Activated naive CD8-positive, alpha-beta T cell treated with anti-CD3 and anti-CD28 coated beads for 36 hours (primary cell): ENCODE data around the gene PPP6R3. TPM values are rescaled to one million over a fixed set of nuclear protein-coding genes. Genes with fewer than 3 reads are reported as not detected.
"Not testable (repeated sequence)": the region's sequence is repeated elsewhere in the genome, so short reads cannot be mapped to it uniquely, and the experiment has no call there.

ENCODE experiments used
- DNase-seq: peaks from one replicate; pipeline ENCODE4 v3.0.0; 2021
- H3K27ac Mint-ChIP-seq: one replicate; pipeline ENCODE4 v1.8.0; 2022; ENCODE audit warnings: mild to moderate bottlenecking, moderate library complexity, mixed read lengths
- H3K27me3 Mint-ChIP-seq: one replicate; pipeline ENCODE4 v1.8.0; 2022; ENCODE audit warnings: mild to moderate bottlenecking, mixed read lengths
- H3K36me3 Mint-ChIP-seq: one replicate; pipeline ENCODE4 v1.8.0; 2021; ENCODE audit warnings: mild to moderate bottlenecking, mixed read lengths
- H3K4me1 Mint-ChIP-seq: one replicate; pipeline ENCODE4 v1.8.0; 2021; ENCODE audit warnings: mixed read lengths
- H3K4me3 Mint-ChIP-seq: one replicate; pipeline ENCODE4 v1.8.0; 2022; ENCODE audit warnings: mild to moderate bottlenecking, moderate library complexity, mixed read lengths
- H3K9me3 Mint-ChIP-seq: one replicate; pipeline ENCODE4 v1.8.0; 2022; ENCODE audit warnings: mixed read lengths
- total RNA-seq, 2 experiments: library from RNA; stranded (reverse); gene quantifications; one replicate each; pipeline ENCODE4 v1.2.3, GENCODE V29; 2021

Gene PPP6R3
- total RNA-seq, 2 experiments from 2014 or later: 122 to 123 TPM

- no peaks in the 10 kb centered on the region for H3K27me3 Mint-ChIP-seq
- no peak overlapping the region for H3K27ac Mint-ChIP-seq
Measured at GRCh38 chr11:68617925-68618809, 157.6 kb downstream of the PPP6R3 start.

GRCh38 chr11:68621826-68622225 lies 161.3 kb downstream of the PPP6R3 start:
- no peaks in the 10 kb centered on the region for H3K4me1 Mint-ChIP-seq

More at GRCh38 chr11:68617925-68618809, 157.6 kb downstream of the PPP6R3 start:
- no peaks in the 10 kb centered on the region for H3K4me1 Mint-ChIP-seq
- no peaks in the 10 kb centered on the region for H3K9me3 Mint-ChIP-seq
- no peak overlapping the region for H3K4me3 Mint-ChIP-seq
- H3K36me3 Mint-ChIP-seq: peaks cover 28% of the 10 kb centered on the region
- no peak for DNase-seq

GRCh38 chr11:68623706-68624105 lies 163.2 kb downstream of the PPP6R3 start:
- DNase-seq, H3K9me3 Mint-ChIP-seq, H3K27ac Mint-ChIP-seq, H3K36me3 Mint-ChIP-seq, H3K4me1 Mint-ChIP-seq, H3K4me3 Mint-ChIP-seq: not testable (repeated sequence)
- peaks cover 11% of the 10 kb centered on the region for H3K27me3 Mint-ChIP-seq

More at GRCh38 chr11:68621826-68622225, 161.3 kb downstream of the PPP6R3 start:
- Mint-ChIP-seq H3K36me3 (peaks cover under 1% of the 10 kb centered on the region), H3K27ac (no peak overlapping the region), H3K9me3 (no peaks in the 10 kb centered on the region), H3K27me3 (peaks cover 11% of the 10 kb centered on the region), H3K4me3 (no peak overlapping the region)
- no peak for DNase-seq

GRCh38 chr11:68625069-68625468 lies 164.5 kb downstream of the PPP6R3 start:
- H3K36me3 Mint-ChIP-seq, DNase-seq, H3K9me3 Mint-ChIP-seq, H3K4me3 Mint-ChIP-seq, H3K4me1 Mint-ChIP-seq, H3K27ac Mint-ChIP-seq: not testable (repeated sequence)
- H3K27me3 Mint-ChIP-seq: peaks cover 11% of the 10 kb centered on the region

GRCh38 chr11:68626236-68626635 lies 165.7 kb downstream of the PPP6R3 start:
- not testable (repeated sequence) for H3K36me3 Mint-ChIP-seq, H3K4me1 Mint-ChIP-seq, H3K9me3 Mint-ChIP-seq, H3K27ac Mint-ChIP-seq, DNase-seq, H3K4me3 Mint-ChIP-seq
- H3K27me3 Mint-ChIP-seq: peaks cover 11% of the 10 kb centered on the region

- not testable (repeated sequence) for H3K27ac Mint-ChIP-seq, H3K9me3 Mint-ChIP-seq, H3K4me1 Mint-ChIP-seq, H3K27me3 Mint-ChIP-seq, H3K4me3 Mint-ChIP-seq, DNase-seq, H3K36me3 Mint-ChIP-seq
Measured at GRCh38 chr11:68628837-68629236, 168.3 kb downstream of the PPP6R3 start.

GRCh38 chr11:68632375-68632774 lies 171.8 kb downstream of the PPP6R3 start:
- H3K4me3 Mint-ChIP-seq, H3K9me3 Mint-ChIP-seq, H3K27me3 Mint-ChIP-seq, DNase-seq, H3K4me1 Mint-ChIP-seq, H3K27ac Mint-ChIP-seq, H3K36me3 Mint-ChIP-seq: not testable (repeated sequence)

- no peak overlapping the region for H3K4me3 Mint-ChIP-seq
- no peak overlapping the region for H3K27ac Mint-ChIP-seq
- peak; percentile 26 for DNase-seq
- H3K9me3 Mint-ChIP-seq: no peaks in the 10 kb centered on the region
- no peaks in the 10 kb centered on the region for H3K36me3 Mint-ChIP-seq
- no peaks in the 10 kb centered on the region for H3K4me1 Mint-ChIP-seq
- H3K27me3 Mint-ChIP-seq: no peaks in the 10 kb centered on the region
Measured at GRCh38 chr11:68632802-68633201, 172.2 kb downstream of the PPP6R3 start.

- H3K4me1 Mint-ChIP-seq, H3K4me3 Mint-ChIP-seq, H3K36me3 Mint-ChIP-seq, DNase-seq, H3K9me3 Mint-ChIP-seq, H3K27me3 Mint-ChIP-seq, H3K27ac Mint-ChIP-seq: not testable (repeated sequence)
Measured at GRCh38 chr11:68634606-68635005, 174.1 kb downstream of the PPP6R3 start.

- H3K27me3 Mint-ChIP-seq, DNase-seq, H3K9me3 Mint-ChIP-seq, H3K36me3 Mint-ChIP-seq, H3K4me3 Mint-ChIP-seq, H3K27ac Mint-ChIP-seq, H3K4me1 Mint-ChIP-seq: not testable (repeated sequence)
Measured at GRCh38 chr11:68635172-68635571, 174.6 kb downstream of the PPP6R3 start.

GRCh38 chr11:68635883-68636282 lies 175.3 kb downstream of the PPP6R3 start:
- not testable (repeated sequence) for H3K4me3 Mint-ChIP-seq, H3K36me3 Mint-ChIP-seq, H3K9me3 Mint-ChIP-seq, H3K27me3 Mint-ChIP-seq, DNase-seq, H3K4me1 Mint-ChIP-seq, H3K27ac Mint-ChIP-seq

- not testable (repeated sequence) for DNase-seq, H3K27me3 Mint-ChIP-seq, H3K36me3 Mint-ChIP-seq, H3K4me1 Mint-ChIP-seq, H3K4me3 Mint-ChIP-seq, H3K27ac Mint-ChIP-seq, H3K9me3 Mint-ChIP-seq
Measured at GRCh38 chr11:68639322-68639721, 178.8 kb downstream of the PPP6R3 start.

- Mint-ChIP-seq H3K9me3 (peaks cover 7% of the 10 kb centered on the region), H3K27me3 (peaks cover 3% of the 10 kb centered on the region), H3K27ac (no peak overlapping the region), H3K36me3 (no peaks in the 10 kb centered on the region), H3K4me1 (no peaks in the 10 kb centered on the region), H3K4me3 (no peak overlapping the region)
- DNase-seq: no peak
Measured at GRCh38 chr11:68641880-68642279, 181.3 kb downstream of the PPP6R3 start.

GRCh38 chr11:68643585-68643984 lies 183.0 kb downstream of the PPP6R3 start:
- H3K36me3 Mint-ChIP-seq: no peaks in the 10 kb centered on the region
- no peaks in the 10 kb centered on the region for H3K4me1 Mint-ChIP-seq
- H3K4me3 Mint-ChIP-seq: no peak overlapping the region
- peaks cover 12% of the 10 kb centered on the region for H3K9me3 Mint-ChIP-seq
- no peak for DNase-seq
- peaks cover 3% of the 10 kb centered on the region for H3K27me3 Mint-ChIP-seq
- H3K27ac Mint-ChIP-seq: no peak overlapping the region

GRCh38 chr11:68646832-68647231 lies 186.3 kb downstream of the PPP6R3 start:
- no peaks in the 10 kb centered on the region for H3K4me1 Mint-ChIP-seq
- DNase-seq: no peak
- no peak overlapping the region for H3K27ac Mint-ChIP-seq
- peaks cover 12% of the 10 kb centered on the region for H3K27me3 Mint-ChIP-seq
- peaks cover 12% of the 10 kb centered on the region for H3K9me3 Mint-ChIP-seq
- H3K4me3 Mint-ChIP-seq: no peak overlapping the region
- H3K36me3 Mint-ChIP-seq: no peaks in the 10 kb centered on the region
